Measurements from ENCODE around the gene ARHGEF10L.

Gene ARHGEF10L

GRCh38 chr1:17640393-17640792 lies 100.9 kb downstream of the ARHGEF10L start:
- no peak overlapping the region for H3K4me3 ChIP-seq (ENCODE audit: low read length)
- no peak overlapping the region for H3K9ac ChIP-seq (ENCODE audit: low read depth, low read length)
- no peak overlapping the region for H3K27ac ChIP-seq (ENCODE audit: low read length)
- H3K36me3 ChIP-seq (ENCODE audit: insufficient read depth, low read depth, low read length): peaks cover 67% of the 10 kb centered on the region
- H3K27me3 ChIP-seq (ENCODE audit: insufficient read depth, low read length): no peaks in the 10 kb centered on the region
- H3K9me3 ChIP-seq (ENCODE audit: insufficient read depth, low read depth, low read length): no peaks in the 10 kb centered on the region
- no peaks in the 10 kb centered on the region for H3K4me1 ChIP-seq (ENCODE audit: insufficient read depth, low read length)

GRCh38 chr1:17640975-17641374 lies 101.5 kb downstream of the ARHGEF10L start:
- H3K27me3 ChIP-seq (ENCODE audit: insufficient read depth, low read length): no peaks in the 10 kb centered on the region
- H3K4me3 ChIP-seq (ENCODE audit: low read length): no peak overlapping the region
- no peaks in the 10 kb centered on the region for H3K4me1 ChIP-seq (ENCODE audit: insufficient read depth, low read length)
- peaks cover 61% of the 10 kb centered on the region for H3K36me3 ChIP-seq (ENCODE audit: insufficient read depth, low read depth, low read length)
- H3K27ac ChIP-seq (ENCODE audit: low read length): no peak overlapping the region
- no peaks in the 10 kb centered on the region for H3K9me3 ChIP-seq (ENCODE audit: insufficient read depth, low read depth, low read length)
- H3K9ac ChIP-seq (ENCODE audit: low read depth, low read length): no peak overlapping the region

DNA sequence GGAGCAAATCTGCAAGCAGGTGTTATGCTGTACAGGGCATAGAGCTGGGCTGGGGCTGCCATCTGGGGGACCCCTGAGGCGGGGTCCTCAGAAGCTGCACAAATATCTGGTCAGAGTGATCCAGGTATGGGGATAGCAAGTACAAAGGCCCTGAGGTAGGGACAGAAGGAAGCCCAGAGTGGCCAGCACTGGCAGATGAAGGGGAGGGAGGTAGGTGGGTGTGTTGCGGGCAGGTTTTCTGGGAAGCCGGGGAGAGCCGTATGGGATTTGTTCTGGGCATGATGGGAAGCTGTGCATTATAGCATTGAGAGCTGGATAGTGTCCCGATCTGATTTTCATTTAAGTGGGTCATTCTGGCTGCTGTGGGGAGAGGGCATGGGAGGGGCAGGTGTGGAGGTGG lies 102.7 kb downstream of the ARHGEF10L start:
- H3K4me1 ChIP-seq (ENCODE audit: insufficient read depth, low read length): no peaks in the 10 kb centered on the region
- H3K4me3 ChIP-seq (ENCODE audit: low read length): no peak overlapping the region
- no peak overlapping the region for H3K9ac ChIP-seq (ENCODE audit: low read depth, low read length)
- peaks cover 49% of the 10 kb centered on the region for H3K36me3 ChIP-seq (ENCODE audit: insufficient read depth, low read depth, low read length)
- H3K9me3 ChIP-seq (ENCODE audit: insufficient read depth, low read depth, low read length): no peaks in the 10 kb centered on the region
- no peaks in the 10 kb centered on the region for H3K27me3 ChIP-seq (ENCODE audit: insufficient read depth, low read length)
- no peak overlapping the region for H3K27ac ChIP-seq (ENCODE audit: low read length)

DNA sequence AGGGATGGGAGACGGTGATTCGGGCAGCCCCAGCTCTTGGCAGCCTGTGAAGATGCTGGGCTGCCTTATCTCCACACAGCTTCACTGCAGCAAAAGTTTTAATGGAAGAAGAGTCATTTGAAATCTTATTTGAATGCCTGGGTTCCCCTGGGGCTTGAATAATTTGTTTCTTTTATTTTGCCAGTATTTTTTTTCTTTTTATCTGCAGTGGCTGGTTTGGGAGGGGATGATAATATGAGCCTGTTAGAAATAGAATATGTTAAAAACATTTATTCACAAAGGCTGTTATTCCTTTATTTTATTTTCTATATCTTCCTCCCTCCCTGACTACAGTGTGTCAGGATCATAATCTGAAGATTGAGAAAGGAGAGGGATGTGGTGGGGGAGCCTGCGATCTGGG lies 103.4 kb downstream of the ARHGEF10L start:
- Histone ChIP-seq H3K27ac (ENCODE audit: low read length) (no peak overlapping the region), H3K4me1 (ENCODE audit: insufficient read depth, low read length) (no peaks in the 10 kb centered on the region), H3K9me3 (ENCODE audit: insufficient read depth, low read depth, low read length) (no peaks in the 10 kb centered on the region), H3K9ac (ENCODE audit: low read depth, low read length) (no peak overlapping the region), H3K27me3 (ENCODE audit: insufficient read depth, low read length) (no peaks in the 10 kb centered on the region), H3K36me3 (ENCODE audit: insufficient read depth, low read depth, low read length) (peaks cover 49% of the 10 kb centered on the region), H3K4me3 (ENCODE audit: low read length) (no peak overlapping the region)

GRCh38 chr1:17643861-17644703 lies 104.6 kb downstream of the ARHGEF10L start:
- no peaks in the 10 kb centered on the region for H3K4me1 ChIP-seq (ENCODE audit: insufficient read depth, low read length)
- H3K4me3 ChIP-seq (ENCODE audit: low read length): no peak overlapping the region
- H3K9me3 ChIP-seq (ENCODE audit: insufficient read depth, low read depth, low read length): no peaks in the 10 kb centered on the region
- no peaks in the 10 kb centered on the region for H3K27me3 ChIP-seq (ENCODE audit: insufficient read depth, low read length)
- peaks cover 47% of the 10 kb centered on the region for H3K36me3 ChIP-seq (ENCODE audit: insufficient read depth, low read depth, low read length)
- H3K27ac ChIP-seq (ENCODE audit: low read length): no peak overlapping the region
- no peak overlapping the region for H3K9ac ChIP-seq (ENCODE audit: low read depth, low read length)

GRCh38 chr1:17645068-17645911 lies 105.8 kb downstream of the ARHGEF10L start:
- peaks cover 45% of the 10 kb centered on the region for H3K36me3 ChIP-seq (ENCODE audit: insufficient read depth, low read depth, low read length)
- no peaks in the 10 kb centered on the region for H3K4me1 ChIP-seq (ENCODE audit: insufficient read depth, low read length)
- no peak overlapping the region for H3K27ac ChIP-seq (ENCODE audit: low read length)
- H3K9me3 ChIP-seq (ENCODE audit: insufficient read depth, low read depth, low read length): no peaks in the 10 kb centered on the region
- no peak overlapping the region for H3K9ac ChIP-seq (ENCODE audit: low read depth, low read length)
- no peak overlapping the region for H3K4me3 ChIP-seq (ENCODE audit: low read length)
- H3K27me3 ChIP-seq (ENCODE audit: insufficient read depth, low read length): no peaks in the 10 kb centered on the region

DNA sequence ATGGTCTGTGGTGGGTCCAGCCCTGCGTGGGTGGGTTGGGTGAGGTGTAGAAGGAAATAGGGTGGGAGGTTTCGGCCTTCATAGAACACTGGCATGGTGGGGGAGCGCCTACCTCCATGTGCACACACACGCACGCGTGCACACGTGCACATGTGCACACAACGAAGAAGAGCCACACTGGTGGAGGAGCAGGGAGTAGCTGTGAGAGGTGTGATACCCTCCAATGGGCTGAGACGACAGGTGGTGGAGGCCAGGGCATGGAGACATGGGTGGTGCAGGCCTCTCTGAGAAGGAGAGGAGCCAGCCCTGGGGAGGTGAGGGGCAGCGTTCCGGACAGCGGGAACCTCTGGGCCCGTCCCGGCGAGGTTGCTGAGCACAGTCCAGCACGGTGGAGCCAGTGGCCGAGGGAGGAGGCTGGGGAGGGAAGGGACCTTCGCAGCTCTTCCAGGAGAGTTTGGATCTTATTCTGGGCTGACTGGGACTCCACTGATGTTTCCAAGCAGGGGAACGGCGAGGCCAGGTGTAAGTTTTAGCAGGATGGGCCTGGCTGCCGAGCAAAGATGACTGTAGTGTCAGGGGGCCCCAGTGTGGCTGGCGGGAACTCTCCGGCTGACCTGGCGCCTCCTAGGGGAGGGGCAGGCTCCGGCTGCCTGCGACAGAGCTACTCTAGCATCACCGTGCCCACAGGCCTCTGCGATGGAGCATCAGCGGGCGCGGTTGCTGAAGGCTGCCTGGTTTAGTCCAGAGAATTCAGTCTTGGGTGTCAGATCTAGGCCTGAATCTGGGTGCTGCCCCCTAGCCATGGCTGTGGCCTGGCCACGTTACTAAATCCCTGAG lies 107.2 kb downstream of the ARHGEF10L start:
- Histone ChIP-seq H3K4me3 (ENCODE audit: low read length) (no peak overlapping the region), H3K4me1 (ENCODE audit: insufficient read depth, low read length) (no peaks in the 10 kb centered on the region), H3K27ac (ENCODE audit: low read length) (no peak overlapping the region), H3K9ac (ENCODE audit: low read depth, low read length) (no peak overlapping the region), H3K36me3 (ENCODE audit: insufficient read depth, low read depth, low read length) (peaks cover 33% of the 10 kb centered on the region; the same call in 1 of the 2 replicates), H3K9me3 (ENCODE audit: insufficient read depth, low read depth, low read length) (no peaks in the 10 kb centered on the region), H3K27me3 (ENCODE audit: insufficient read depth, low read length) (no peaks in the 10 kb centered on the region)

DNA sequence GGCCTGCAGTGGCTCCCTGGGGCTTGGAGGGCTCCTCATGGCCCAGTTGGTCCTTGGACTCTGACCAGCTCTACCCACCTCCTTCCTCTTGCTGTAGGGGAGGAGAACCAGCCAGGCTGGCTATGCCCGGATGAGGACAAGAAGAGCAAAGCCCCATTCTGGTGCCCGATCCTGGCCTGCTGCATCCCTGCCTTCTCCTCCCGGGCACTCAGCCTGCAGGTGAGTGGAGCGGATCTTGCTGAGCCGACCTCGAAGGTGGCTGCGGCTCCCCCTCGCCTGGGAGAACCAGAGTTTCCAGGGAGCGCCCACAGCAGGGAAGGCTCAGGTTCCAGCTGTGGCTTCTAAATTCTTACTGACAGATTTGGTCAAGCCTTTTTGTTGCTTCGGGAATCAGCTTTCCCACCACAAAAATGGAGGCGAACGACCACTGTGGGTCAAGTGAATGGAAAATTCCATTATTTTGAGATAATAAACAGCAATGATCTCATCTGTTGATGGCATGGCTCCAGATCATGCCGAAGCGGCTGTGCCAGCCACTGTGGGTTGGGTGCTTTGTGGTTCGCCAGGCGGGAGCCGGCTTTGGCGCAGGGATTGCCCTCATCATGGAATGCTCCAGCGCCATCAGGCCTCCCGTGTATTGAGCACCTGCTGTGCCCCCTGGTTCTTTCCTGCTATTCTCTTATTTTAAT lies 109.1 kb downstream of the ARHGEF10L start:
- no peaks in the 10 kb centered on the region for H3K27me3 ChIP-seq (ENCODE audit: insufficient read depth, low read length)
- no peaks in the 10 kb centered on the region for H3K4me1 ChIP-seq (ENCODE audit: insufficient read depth, low read length)
- H3K9ac ChIP-seq (ENCODE audit: low read depth, low read length): no peak overlapping the region
- no peak overlapping the region for H3K4me3 ChIP-seq (ENCODE audit: low read length)
- no peak overlapping the region for H3K27ac ChIP-seq (ENCODE audit: low read length)
- peaks cover 33% of the 10 kb centered on the region; the same call in 1 of the 2 replicates for H3K36me3 ChIP-seq (ENCODE audit: insufficient read depth, low read depth, low read length)
- H3K9me3 ChIP-seq (ENCODE audit: insufficient read depth, low read depth, low read length): no peaks in the 10 kb centered on the region

DNA sequence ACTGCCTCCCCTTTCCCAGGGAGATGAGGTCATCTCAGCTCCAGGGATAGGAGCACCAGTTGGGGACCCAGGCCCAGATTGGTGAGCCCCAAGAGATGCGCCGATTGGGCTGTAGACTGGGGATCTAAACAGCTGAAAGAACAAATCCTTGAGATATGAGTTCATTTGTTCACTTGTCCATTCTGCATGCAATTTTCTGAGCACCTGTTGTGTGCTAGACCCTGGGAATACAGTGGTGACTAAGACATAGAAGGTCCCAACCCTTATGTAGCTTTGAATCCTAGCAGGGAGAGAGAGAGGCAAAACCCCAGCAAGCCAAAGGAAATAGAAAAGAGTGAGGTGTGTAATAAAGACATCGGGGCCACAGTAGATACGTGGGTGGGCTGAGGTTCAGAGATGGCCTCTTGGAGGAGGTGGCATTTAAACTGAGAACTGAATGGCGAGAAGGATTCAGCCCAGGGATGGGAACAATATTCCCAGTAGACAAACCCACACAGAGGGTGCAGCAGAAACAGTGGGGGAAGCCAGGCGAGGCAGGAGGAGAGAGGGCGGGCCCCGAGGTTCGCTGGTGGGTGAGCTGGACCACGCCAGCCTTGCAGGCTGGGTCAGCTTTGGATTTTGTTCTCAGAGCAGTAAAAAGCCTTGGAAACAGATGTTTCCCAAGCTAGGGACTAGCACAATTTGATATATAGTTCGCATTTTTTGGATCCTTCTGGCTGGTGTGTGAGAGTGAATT lies 110.0 kb downstream of the ARHGEF10L start:
- Histone ChIP-seq H3K4me1 (ENCODE audit: insufficient read depth, low read length) (no peaks in the 10 kb centered on the region), H3K9ac (ENCODE audit: low read depth, low read length) (no peak overlapping the region), H3K36me3 (ENCODE audit: insufficient read depth, low read depth, low read length) (peaks cover 28% of the 10 kb centered on the region; the same call in 1 of the 2 replicates), H3K4me3 (ENCODE audit: low read length) (no peak overlapping the region), H3K27ac (ENCODE audit: low read length) (no peak overlapping the region), H3K9me3 (ENCODE audit: insufficient read depth, low read depth, low read length) (no peaks in the 10 kb centered on the region), H3K27me3 (ENCODE audit: insufficient read depth, low read length) (no peaks in the 10 kb centered on the region)

DNA sequence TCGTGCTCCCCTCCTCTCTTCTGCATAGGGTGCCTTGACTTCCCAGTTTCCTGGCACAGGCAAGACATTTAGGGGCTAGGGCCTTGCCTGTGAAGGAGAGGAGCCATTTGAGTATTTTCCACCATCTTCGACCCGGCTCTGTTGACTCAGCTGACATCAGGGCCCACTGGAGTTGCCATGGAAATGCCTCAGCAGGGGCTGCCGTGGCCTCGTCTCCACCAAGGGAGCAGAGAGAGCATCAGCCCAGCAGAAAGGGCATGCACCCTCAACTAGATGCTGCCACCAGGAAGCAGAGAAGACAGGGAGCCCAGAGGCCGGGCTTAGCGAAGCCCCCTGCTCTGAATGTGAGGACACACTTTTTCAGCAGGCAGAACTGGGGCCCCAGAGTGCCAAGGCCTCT lies 113.8 kb downstream of the ARHGEF10L start:
- Histone ChIP-seq H3K27me3 (ENCODE audit: insufficient read depth, low read length) (no peaks in the 10 kb centered on the region), H3K9me3 (ENCODE audit: insufficient read depth, low read depth, low read length) (no peaks in the 10 kb centered on the region), H3K36me3 (ENCODE audit: insufficient read depth, low read depth, low read length) (peaks cover 53% of the 10 kb centered on the region), H3K4me1 (ENCODE audit: insufficient read depth, low read length) (no peaks in the 10 kb centered on the region), H3K9ac (ENCODE audit: low read depth, low read length) (no peak overlapping the region), H3K4me3 (ENCODE audit: low read length) (no peak overlapping the region), H3K27ac (ENCODE audit: low read length) (no peak overlapping the region)

Measured in iPS-20b (cell line).